Adrenal gland (tissue), 12 donors: ENCODE measurements around the gene MFNG. TPM values are rescaled to one million over a fixed set of nuclear protein-coding genes. Genes with fewer than 3 reads are reported as not detected.

Source experiments
- DNase-seq, 7 donors: peaks; one replicate each; pipeline ENCODE4 v3.0.0-alpha.2; 2019 to 2020
- H3K27ac ChIP-seq, 5 donors: fragments of 200-600 bp; sonication (generic) in 4 of 5; 1 replicate in 3 of 5; 2 replicates in 2 of 5; pipeline versions ENCODE4 v1.5.1 to v1.8.0; 2016 to 2020; ENCODE audit warnings: mild to moderate bottlenecking in 1 of 5
- H3K27me3 ChIP-seq: fragments of 200-600 bp; 2 replicates; pipeline ENCODE4 v1.8.0; 2021
- H3K36me3 ChIP-seq, 2 donors: fragments of 200-600 bp; replicated peaks in 1 of 2; 1 replicate in 1 of 2; 2 replicates in 1 of 2; pipeline versions ENCODE4 v1.5.1 to v1.8.0; 2018 to 2022
- H3K4me1 ChIP-seq, 2 donors: fragments of 200-600 bp; replicated peaks in 1 of 2; 1 replicate in 1 of 2; 2 replicates in 1 of 2; pipeline versions ENCODE4 v1.5.1 to v1.8.0; 2018 to 2021
- H3K4me3 ChIP-seq, 4 donors: fragments of 200-600 bp; sonication (generic) in 3 of 4; one replicate each; pipeline ENCODE4 v1.5.1; 2016 to 2018
- H3K9me3 ChIP-seq, 3 donors: fragments of 200-600 bp; sonication (generic) in 1 of 3; replicated peaks in 1 of 3; 1 replicate in 2 of 3; 2 replicates in 1 of 3; pipeline versions ENCODE4 v1.5.1 to v1.8.0; 2016 to 2021
- POLR2A ChIP-seq, 2 donors: fragments of 450-650 bp; IDR thresholded peaks; one replicate each; pipeline ENCODE4 v1.6.1; 2017; ENCODE audit warnings: antibody characterized with exemption in 2 of 2, mild to moderate bottlenecking in 2 of 2, moderate library complexity in 1 of 2
- WGBS, 4 donors: extraction: QIAGEN DNeasy Blood & Tissue Kit in 2 of 4; methylation state at CpG; one replicate each; pipeline versions ENCODE4 v1.1.5 to v1.1.7; 2013 to 2017; 5-methylcytosine and 5-hydroxymethylcytosine counted together
- intact Hi-C, 2 donors: fragments of 100-400 bp; cut with DNase I; formaldehyde crosslinking; loops; one replicate each; pipeline versions ENCODE4 v1.14.1 to v1.15.0; 2022 to 2023
- polyA plus RNA-seq, 3 donors: library from polyadenylated mRNA; stranded (reverse); fragments of 200-250 nt in 2 of 3; fragments of 350-450 nt in 1 of 3; fragmentation: Illumina TruSeq in 1 of 3; extraction: RNeasy Lipid Tissue Mini Kit (QIAGEN cat#74804) in 1 of 3; gene quantifications; one replicate each; pipeline ENCODE4 v1.2.3, GENCODE V29; 2013 to 2014
- total RNA-seq, 9 donors: library from RNA; depleted of rRNA in 4 of 9; stranded (reverse); fragments of >200 nt in 4 of 9; fragments of 120-200 nt in 1 of 9; fragmentation: NEBNext Ultra II Directional in 1 of 9; extraction: Animal tissue kit (Norgen Biotek cat#: 25700) in 1 of 9; gene quantifications; one replicate each; pipeline versions ENCODE4 v1.1.0 to v1.2.4, GENCODE V29; 2013 to 2023
- TF ChIP-seq, protein P1 (sequence below), 6 experiments: fragments of 450-650 bp in 4 of 6; fragments of 200-600 bp in 2 of 6; sonication (generic) in 1 of 6; IDR thresholded peaks; 1 replicate in 5 of 6; 2 replicates in 1 of 6; pipeline versions ENCODE4 v1.5.1 to v1.8.0; 2016 to 2021; ENCODE audit warnings: antibody characterized with exemption in 6 of 6, mild to moderate bottlenecking in 2 of 6, moderate library complexity in 1 of 6
- donor health status: healthy with polysubstance abuse.
- donor health status: Bipolar disorder and iron deficiency.
- donor health status: DM: yes; HTN: yes; CAD: no.
- donor health status: DM: no; HTN: no; CAD: no.
- donor health status: DM: no; HTN: no; CAD: no.
- donor health status: DM: yes; HTN: yes; CAD: no.

MFNG gene
- total and polyA plus RNA-seq, 12 donors = 4.0 to 27.6 (median 17.9) TPM

DNA sequence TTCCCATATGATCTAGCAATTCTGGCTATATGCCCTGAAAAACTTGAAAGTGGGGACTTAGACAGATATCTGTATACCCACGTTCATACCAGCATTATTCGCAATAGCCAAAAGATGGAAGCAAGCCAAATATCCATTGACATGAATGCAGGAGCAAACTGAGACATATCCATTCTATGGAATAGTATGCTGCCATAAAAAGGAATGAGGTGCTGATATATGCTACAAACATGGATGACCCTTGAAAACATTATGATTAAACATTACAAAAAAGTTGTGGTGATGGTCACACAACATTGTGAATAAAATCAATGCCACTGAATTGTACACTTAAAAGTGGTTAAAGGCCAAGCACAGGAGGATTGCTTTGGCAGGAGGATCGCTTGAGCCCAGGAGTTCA lies 25.5 kb downstream of the MFNG start:
- Histone ChIP-seq H3K4me1 (no peaks in the 10 kb centered on the region), H3K36me3 (no peaks in the 10 kb centered on the region), H3K27ac (no peak overlapping the region), H3K4me3 (no peak overlapping the region), H3K27me3 (no peaks in the 10 kb centered on the region), H3K9me3 (no peaks in the 10 kb centered on the region)
- TF ChIP-seq, protein P1, sequence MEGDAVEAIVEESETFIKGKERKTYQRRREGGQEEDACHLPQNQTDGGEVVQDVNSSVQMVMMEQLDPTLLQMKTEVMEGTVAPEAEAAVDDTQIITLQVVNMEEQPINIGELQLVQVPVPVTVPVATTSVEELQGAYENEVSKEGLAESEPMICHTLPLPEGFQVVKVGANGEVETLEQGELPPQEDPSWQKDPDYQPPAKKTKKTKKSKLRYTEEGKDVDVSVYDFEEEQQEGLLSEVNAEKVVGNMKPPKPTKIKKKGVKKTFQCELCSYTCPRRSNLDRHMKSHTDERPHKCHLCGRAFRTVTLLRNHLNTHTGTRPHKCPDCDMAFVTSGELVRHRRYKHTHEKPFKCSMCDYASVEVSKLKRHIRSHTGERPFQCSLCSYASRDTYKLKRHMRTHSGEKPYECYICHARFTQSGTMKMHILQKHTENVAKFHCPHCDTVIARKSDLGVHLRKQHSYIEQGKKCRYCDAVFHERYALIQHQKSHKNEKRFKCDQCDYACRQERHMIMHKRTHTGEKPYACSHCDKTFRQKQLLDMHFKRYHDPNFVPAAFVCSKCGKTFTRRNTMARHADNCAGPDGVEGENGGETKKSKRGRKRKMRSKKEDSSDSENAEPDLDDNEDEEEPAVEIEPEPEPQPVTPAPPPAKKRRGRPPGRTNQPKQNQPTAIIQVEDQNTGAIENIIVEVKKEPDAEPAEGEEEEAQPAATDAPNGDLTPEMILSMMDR (IDR thresholded peaks at IDR 0.05) = no peak
- TF ChIP-seq POLR2A (IDR thresholded peaks at IDR 0.05) = no peak
- no peak for DNase-seq
- 65 to 78% (median 70%) methylated on average over 3 of the region's 3 CpGs for WGBS, 4 donors
- intact Hi-C loops = no loop called here

DNA sequence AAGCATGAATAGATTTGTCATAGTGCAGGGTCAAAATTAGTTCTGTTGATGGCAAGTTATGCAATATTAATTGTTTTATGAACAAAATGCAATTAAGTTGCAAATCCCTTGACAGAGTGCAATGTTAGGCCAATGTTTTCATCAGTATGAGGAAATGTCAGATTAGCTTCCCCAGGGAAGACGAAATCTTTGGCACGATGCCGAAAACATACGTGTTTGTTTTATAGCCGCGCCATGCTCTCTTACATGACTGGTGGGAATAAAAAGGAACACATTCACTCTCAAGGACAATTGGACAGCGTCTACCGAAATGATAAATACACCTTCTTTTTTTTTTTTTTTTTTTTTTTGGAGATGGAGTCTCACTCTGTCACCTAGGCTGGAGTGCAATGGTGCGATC lies 27.0 kb downstream of the MFNG start:
- Histone ChIP-seq H3K27me3 (no peaks in the 10 kb centered on the region), H3K36me3 (no peaks in the 10 kb centered on the region), H3K4me1 (peaks cover 0 to 9% of the 10 kb centered on the region in 2 donors), H3K27ac (no peak overlapping the region), H3K9me3 (no peaks in the 10 kb centered on the region), H3K4me3 (no peak overlapping the region)
- TF ChIP-seq POLR2A (IDR thresholded peaks at IDR 0.05) = no peak
- TF ChIP-seq, protein P1 (IDR thresholded peaks at IDR 0.05) = no peak
- no peak for DNase-seq
- intact Hi-C loops = loop anchor here (5.0 kb wide), 2 partner anchors 142 to 197 kb away; no protein-coding TSS in a partner anchor
- 47 to 62% (median 52%) methylated on average over 9 of the region's 9 CpGs for whole genome bisulfite sequencing, 4 donors

DNA sequence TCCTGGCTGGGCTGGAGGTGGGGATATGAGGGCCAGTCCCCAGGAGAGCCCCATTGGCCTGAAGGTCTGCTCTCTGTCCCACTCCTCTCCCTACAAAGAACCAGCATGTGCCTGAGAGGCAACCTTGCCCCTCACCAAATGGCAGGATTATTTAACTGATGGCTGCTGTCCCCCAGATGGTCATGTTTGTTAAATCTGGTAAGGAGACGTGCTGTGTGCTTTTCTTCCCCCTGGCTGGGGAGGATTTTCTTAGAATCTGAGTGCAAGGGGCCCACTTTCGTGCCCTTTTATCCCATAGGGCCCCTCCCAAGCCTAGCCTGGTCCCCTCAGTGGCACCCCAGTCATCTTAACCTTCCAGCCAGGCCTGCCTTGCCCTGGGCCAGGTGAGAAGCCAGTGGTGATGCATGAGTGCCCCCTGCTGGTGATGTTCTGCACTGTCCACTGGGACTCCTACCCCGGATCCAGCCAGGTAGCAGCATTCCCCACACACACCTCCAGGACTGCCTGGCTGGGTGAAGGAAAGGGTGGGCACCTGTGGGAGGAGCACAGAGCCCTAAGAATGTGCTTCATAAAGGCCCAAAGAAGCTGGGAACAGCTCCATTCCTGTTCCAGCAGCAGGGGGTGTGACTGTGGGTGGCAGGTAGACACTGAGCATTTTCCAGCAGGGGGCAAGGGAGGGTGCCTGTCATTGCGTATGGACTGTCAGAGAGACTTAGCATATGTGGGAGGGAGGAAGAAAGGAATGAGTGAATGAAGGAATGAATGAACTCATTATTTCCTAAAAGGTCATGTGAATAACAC lies 28.9 kb downstream of the MFNG start:
- intact Hi-C loops = loop anchor here (5.0 kb wide), 2 partner anchors 140 to 195 kb away; no protein-coding TSS in a partner anchor

DNA sequence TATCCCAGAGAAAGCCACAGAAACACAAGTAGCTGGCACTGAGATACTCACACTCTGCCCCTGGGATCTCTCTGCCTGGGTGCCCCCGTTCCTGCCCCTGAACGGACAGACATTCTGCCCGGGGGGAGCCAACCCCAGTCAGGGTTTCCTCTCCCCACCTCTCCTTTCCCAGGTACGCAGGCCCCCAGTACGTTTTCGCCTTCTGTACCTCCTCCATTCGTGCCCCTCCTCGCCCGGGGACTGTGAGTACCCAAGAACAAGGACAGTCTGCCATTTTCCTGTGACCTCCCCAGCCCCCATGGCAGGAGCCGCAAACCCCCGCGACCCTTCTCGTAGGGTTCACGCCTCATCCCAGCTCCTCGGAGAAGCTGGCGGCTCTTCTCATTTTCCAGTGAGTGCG lies 29.8 kb downstream of the MFNG start:
- no peaks in the 10 kb centered on the region for H3K9me3 ChIP-seq
- no peak for TF ChIP-seq POLR2A (IDR thresholded peaks at IDR 0.05)
- TF ChIP-seq, protein P1 (IDR thresholded peaks at IDR 0.05) = no peak
- H3K27me3 ChIP-seq = no peaks in the 10 kb centered on the region
- DNase-seq = no peak
- H3K4me1 ChIP-seq = peaks cover 0 to 9% of the 10 kb centered on the region in 2 donors
- H3K36me3 ChIP-seq = no peaks in the 10 kb centered on the region
- 61 to 71% (median 70%) methylated on average over 17 of the region's 17 CpGs for WGBS, 4 donors
- no peak overlapping the region for H3K4me3 ChIP-seq
- intact Hi-C loops = loop anchor here (5.0 kb wide), 2 partner anchors 139 to 194 kb away; no protein-coding TSS in a partner anchor
- H3K27ac ChIP-seq = no peak overlapping the region

More for the DNA sequence above, 28.9 kb downstream of the MFNG start:
- H3K4me1 ChIP-seq = peaks cover 0 to 9% of the 10 kb centered on the region in 2 donors
- no peak overlapping the region for H3K27ac ChIP-seq
- H3K4me3 ChIP-seq = no peak overlapping the region
- H3K36me3 ChIP-seq = no peaks in the 10 kb centered on the region
- WGBS, 4 donors = 35 to 48% (median 43%) methylated on average over 3 to 4 of the region's 4 CpGs
- H3K9me3 ChIP-seq = no peaks in the 10 kb centered on the region
- H3K27me3 ChIP-seq = no peaks in the 10 kb centered on the region
- DNase-seq = peak; percentile 71 to 91 (median 82)
- TF ChIP-seq POLR2A (IDR thresholded peaks at IDR 0.05) = no peak
- TF ChIP-seq, protein P1 (IDR thresholded peaks at IDR 0.05) = peak; percentile 83 to 95 (median 88)
